Measurements from ENCODE around the gene FOXA1.

FOXA1 gene

DNA sequence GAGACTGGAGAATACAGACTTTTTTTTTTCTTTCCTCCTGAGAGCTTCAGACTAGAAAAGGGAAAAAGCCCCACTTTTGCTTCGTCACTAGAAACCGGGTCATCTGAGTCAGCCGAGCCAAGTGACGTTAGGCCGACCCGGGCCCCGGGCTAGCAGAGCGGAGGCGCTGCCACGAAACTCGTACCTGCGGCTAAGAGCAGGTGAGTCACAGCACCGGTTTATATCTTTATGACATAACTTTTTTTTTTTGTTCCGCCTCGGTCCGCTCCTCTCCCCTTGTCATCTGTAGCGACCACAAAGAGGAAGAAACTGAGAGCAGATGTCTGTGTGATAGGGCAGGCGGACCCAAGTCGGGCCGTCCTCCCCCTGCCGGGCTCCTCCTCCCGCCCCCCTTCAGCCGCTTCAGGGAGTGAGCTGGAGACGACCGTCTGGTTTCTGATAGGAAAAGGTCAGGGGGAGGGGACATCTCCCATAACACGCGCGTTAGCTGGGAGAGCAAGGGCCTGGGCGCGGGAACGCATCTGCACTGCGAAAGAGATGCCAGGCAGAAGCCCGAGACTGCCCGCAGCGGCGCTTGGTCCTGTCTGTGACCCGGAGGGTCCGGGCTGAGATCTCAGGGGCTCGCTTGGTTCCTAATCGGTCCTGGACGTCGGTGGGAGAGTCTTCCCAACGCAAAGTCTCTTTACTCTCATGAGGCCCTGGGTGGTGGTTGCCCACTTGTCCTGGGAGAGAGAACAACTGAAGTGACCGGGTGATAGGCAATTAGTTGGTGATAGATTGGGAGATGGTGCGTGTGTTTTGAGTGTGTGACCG, 966 bp upstream of the FOXA1 start (continued):
- TF ChIP-seq, protein P1, sequence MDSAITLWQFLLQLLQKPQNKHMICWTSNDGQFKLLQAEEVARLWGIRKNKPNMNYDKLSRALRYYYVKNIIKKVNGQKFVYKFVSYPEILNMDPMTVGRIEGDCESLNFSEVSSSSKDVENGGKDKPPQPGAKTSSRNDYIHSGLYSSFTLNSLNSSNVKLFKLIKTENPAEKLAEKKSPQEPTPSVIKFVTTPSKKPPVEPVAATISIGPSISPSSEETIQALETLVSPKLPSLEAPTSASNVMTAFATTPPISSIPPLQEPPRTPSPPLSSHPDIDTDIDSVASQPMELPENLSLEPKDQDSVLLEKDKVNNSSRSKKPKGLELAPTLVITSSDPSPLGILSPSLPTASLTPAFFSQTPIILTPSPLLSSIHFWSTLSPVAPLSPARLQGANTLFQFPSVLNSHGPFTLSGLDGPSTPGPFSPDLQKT (IDR thresholded peaks at IDR 0.05; ENCODE audit: borderline replicate concordance, low read depth, low read length): no peak
- TF ChIP-seq ZSCAN16 (tag by site-specific recombination; IDR thresholded peaks at IDR 0.05) (no peak), ZNF335 (tag by site-specific recombination; conservative IDR thresholded peaks at IDR 0.05) (peak; percentile 91), ZNF366 (tag by site-specific recombination; conservative IDR thresholded peaks at IDR 0.05) (0 out of 2 replicates have a peak, but pooled peaks have one; percentile 20), ZNF664 (tag by site-specific recombination; IDR thresholded peaks at IDR 0.05) (no peak), ZBTB1 (tag by site-specific recombination; IDR thresholded peaks at IDR 0.05) (no peak), ZNF791 (tag by site-specific recombination; IDR thresholded peaks at IDR 0.05) (no peak), ZNF223 (tag by site-specific recombination; IDR thresholded peaks at IDR 0.05) (no peak), ZEB2 (tag by site-specific recombination; IDR thresholded peaks at IDR 0.05) (peak; percentile 86), SP2 (tag by site-specific recombination; IDR thresholded peaks at IDR 0.05) (peak; percentile 76), ZNF391 (tag by site-specific recombination; IDR thresholded peaks at IDR 0.05; ENCODE audit: borderline replicate concordance, low read depth) (no peak), ZNF610 (tag by site-specific recombination; IDR thresholded peaks at IDR 0.05; ENCODE audit: borderline replicate concordance) (0 out of 2 replicates have a peak, but pooled peaks have one; percentile 12), ZNF621 (tag by site-specific recombination; IDR thresholded peaks at IDR 0.05) (no peak), ZNF48 (tag by site-specific recombination; IDR thresholded peaks at IDR 0.05) (no peak), ZBTB48 (tag by site-specific recombination; IDR thresholded peaks at IDR 0.05) (no peak), ZNF423 (tag by site-specific recombination; IDR thresholded peaks at IDR 0.05) (no peak), ZNF184 (tag by site-specific recombination; IDR thresholded peaks at IDR 0.05) (0 out of 2 replicates have a peak, but pooled peaks have one; percentile 6), OSR2 (tag by site-specific recombination; IDR thresholded peaks at IDR 0.05) (no peak), ZNF10 (tag by site-specific recombination; IDR thresholded peaks at IDR 0.05) (0 out of 2 replicates have a peak, but pooled peaks have one; percentile 12), HOXA7 (CRISPR knock-in tag; IDR thresholded peaks at IDR 0.05; ENCODE audit: borderline replicate concordance) (no peak), GLI4 (tag by site-specific recombination; IDR thresholded peaks at IDR 0.05) (no peak)
- TF ChIP-seq, protein P2, sequence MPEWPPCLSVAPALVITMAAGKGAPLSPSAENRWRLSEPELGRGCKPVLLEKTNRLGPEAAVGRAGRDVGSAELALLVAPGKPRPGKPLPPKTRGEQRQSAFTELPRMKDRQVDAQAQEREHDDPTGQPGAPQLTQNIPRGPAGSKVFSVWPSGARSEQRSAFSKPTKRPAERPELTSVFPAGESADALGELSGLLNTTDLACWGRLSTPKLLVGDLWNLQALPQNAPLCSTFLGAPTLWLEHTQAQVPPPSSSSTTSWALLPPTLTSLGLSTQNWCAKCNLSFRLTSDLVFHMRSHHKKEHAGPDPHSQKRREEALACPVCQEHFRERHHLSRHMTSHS (tag by site-specific recombination; IDR thresholded peaks at IDR 0.05): no peak
- TF ChIP-seq, protein P3, sequence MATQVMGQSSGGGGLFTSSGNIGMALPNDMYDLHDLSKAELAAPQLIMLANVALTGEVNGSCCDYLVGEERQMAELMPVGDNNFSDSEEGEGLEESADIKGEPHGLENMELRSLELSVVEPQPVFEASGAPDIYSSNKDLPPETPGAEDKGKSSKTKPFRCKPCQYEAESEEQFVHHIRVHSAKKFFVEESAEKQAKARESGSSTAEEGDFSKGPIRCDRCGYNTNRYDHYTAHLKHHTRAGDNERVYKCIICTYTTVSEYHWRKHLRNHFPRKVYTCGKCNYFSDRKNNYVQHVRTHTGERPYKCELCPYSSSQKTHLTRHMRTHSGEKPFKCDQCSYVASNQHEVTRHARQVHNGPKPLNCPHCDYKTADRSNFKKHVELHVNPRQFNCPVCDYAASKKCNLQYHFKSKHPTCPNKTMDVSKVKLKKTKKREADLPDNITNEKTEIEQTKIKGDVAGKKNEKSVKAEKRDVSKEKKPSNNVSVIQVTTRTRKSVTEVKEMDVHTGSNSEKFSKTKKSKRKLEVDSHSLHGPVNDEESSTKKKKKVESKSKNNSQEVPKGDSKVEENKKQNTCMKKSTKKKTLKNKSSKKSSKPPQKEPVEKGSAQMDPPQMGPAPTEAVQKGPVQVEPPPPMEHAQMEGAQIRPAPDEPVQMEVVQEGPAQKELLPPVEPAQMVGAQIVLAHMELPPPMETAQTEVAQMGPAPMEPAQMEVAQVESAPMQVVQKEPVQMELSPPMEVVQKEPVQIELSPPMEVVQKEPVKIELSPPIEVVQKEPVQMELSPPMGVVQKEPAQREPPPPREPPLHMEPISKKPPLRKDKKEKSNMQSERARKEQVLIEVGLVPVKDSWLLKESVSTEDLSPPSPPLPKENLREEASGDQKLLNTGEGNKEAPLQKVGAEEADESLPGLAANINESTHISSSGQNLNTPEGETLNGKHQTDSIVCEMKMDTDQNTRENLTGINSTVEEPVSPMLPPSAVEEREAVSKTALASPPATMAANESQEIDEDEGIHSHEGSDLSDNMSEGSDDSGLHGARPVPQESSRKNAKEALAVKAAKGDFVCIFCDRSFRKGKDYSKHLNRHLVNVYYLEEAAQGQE (tag by site-specific recombination; IDR thresholded peaks at IDR 0.05): no peak
- TF ChIP-seq, protein P4, sequence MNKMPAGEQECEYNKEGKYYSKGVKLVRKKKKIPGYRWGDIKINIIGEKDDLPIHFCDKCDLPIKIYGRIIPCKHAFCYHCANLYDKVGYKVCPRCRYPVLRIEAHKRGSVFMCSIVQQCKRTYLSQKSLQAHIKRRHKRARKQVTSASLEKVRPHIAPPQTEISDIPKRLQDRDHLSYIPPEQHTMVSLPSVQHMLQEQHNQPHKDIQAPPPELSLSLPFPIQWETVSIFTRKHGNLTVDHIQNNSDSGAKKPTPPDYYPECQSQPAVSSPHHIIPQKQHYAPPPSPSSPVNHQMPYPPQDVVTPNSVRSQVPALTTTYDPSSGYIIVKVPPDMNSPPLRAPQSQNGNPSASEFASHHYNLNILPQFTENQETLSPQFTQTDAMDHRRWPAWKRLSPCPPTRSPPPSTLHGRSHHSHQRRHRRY (tag by site-specific recombination; IDR thresholded peaks at IDR 0.05): no peak
- TF ChIP-seq, protein P5, sequence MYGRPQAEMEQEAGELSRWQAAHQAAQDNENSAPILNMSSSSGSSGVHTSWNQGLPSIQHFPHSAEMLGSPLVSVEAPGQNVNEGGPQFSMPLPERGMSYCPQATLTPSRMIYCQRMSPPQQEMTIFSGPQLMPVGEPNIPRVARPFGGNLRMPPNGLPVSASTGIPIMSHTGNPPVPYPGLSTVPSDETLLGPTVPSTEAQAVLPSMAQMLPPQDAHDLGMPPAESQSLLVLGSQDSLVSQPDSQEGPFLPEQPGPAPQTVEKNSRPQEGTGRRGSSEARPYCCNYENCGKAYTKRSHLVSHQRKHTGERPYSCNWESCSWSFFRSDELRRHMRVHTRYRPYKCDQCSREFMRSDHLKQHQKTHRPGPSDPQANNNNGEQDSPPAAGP (tag by site-specific recombination; IDR thresholded peaks at IDR 0.05): no peak
- TF ChIP-seq, protein P6, sequence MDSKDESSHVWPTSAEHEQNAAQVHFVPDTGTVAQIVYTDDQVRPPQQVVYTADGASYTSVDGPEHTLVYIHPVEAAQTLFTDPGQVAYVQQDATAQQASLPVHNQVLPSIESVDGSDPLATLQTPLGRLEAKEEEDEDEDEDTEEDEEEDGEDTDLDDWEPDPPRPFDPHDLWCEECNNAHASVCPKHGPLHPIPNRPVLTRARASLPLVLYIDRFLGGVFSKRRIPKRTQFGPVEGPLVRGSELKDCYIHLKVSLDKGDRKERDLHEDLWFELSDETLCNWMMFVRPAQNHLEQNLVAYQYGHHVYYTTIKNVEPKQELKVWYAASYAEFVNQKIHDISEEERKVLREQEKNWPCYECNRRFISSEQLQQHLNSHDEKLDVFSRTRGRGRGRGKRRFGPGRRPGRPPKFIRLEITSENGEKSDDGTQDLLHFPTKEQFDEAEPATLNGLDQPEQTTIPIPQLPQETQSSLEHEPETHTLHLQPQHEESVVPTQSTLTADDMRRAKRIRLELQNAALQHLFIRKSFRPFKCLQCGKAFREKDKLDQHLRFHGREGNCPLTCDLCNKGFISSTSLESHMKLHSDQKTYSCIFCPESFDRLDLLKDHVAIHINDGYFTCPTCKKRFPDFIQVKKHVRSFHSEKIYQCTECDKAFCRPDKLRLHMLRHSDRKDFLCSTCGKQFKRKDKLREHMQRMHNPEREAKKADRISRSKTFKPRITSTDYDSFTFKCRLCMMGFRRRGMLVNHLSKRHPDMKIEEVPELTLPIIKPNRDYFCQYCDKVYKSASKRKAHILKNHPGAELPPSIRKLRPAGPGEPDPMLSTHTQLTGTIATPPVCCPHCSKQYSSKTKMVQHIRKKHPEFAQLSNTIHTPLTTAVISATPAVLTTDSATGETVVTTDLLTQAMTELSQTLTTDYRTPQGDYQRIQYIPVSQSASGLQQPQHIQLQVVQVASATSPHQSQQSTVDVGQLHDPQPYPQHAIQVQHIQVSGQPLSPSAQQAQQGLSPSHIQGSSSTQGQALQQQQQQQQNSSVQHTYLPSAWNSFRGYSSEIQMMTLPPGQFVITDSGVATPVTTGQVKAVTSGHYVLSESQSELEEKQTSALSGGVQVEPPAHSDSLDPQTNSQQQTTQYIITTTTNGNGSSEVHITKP (tag by site-specific recombination; IDR thresholded peaks at IDR 0.05): peak; percentile 66; the same call in 1 of the 2 replicates
- TF ChIP-seq, protein P7, sequence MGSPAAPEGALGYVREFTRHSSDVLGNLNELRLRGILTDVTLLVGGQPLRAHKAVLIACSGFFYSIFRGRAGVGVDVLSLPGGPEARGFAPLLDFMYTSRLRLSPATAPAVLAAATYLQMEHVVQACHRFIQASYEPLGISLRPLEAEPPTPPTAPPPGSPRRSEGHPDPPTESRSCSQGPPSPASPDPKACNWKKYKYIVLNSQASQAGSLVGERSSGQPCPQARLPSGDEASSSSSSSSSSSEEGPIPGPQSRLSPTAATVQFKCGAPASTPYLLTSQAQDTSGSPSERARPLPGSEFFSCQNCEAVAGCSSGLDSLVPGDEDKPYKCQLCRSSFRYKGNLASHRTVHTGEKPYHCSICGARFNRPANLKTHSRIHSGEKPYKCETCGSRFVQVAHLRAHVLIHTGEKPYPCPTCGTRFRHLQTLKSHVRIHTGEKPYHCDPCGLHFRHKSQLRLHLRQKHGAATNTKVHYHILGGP (tag by site-specific recombination; IDR thresholded peaks at IDR 0.05): no peak
